A549 (cell line): ENCODE results near the gene BEST2. TPM values are rescaled to one million over a fixed set of nuclear protein-coding genes. Genes with fewer than 3 reads are reported as not detected.

Experiments used
- ATAC-seq, 2 experiments: fragments of 200-7000 bp in 1 of 2; fragments of >200 bp in 1 of 2; cut with Nextera tagmentation in 1 of 2; cut with Tn5 transposase in 1 of 2; 3 replicates each; pipeline versions ENCODE4 v1.8.0 to v1.9.1; 2018 to 2020; ENCODE audit warnings: mild to moderate bottlenecking in 1 of 2, moderate library complexity in 1 of 2
- CTCF ChIA-PET: fragments of 300-600 bp; sonication (Branson Sonifier 250); formaldehyde crosslinking; extraction: SDS; loops from one replicate; lab custom pipeline; 2021; ENCODE audit warnings: antibody characterized with exemption, inconsistent platforms; lab: Yijun Ruan, JAX
- POLR2A ChIA-PET: fragments of 350-600 bp; formaldehyde crosslinking; extraction: SDS; loops from one replicate; lab custom pipeline; 2021; ENCODE audit warnings: antibody characterized with exemption, inconsistent platforms; lab: Yijun Ruan, JAX
- DNase-seq, 2 experiments: peaks; one replicate each; pipeline versions ENCODE4 v3.0.0 to v3.0.0-alpha.2; 2011 to 2016; ENCODE audit warnings: low read depth in 1 of 2, low spot score in 1 of 2
- FAIRE-seq: peaks from 2 replicates; lab custom pipeline; 2011; peaks lifted over from hg19 to GRCh38; lab: Jason Lieb, UNC
- H3K27ac ChIP-seq, 2 experiments: fragments of >200 bp; sonication (Bioruptor Twin); formaldehyde crosslinking; 3 replicates each; pipeline ENCODE4 v1.5.1; 2016 to 2017
- H3K4me1 ChIP-seq: fragments of >200 bp; sonication (Bioruptor Twin); formaldehyde crosslinking; 3 replicates; pipeline ENCODE4 v1.6.1; 2016
- H3K4me2 ChIP-seq: fragments of >200 bp; sonication (Bioruptor Twin); formaldehyde crosslinking; 3 replicates; pipeline ENCODE4 v1.6.1; 2016
- H3K4me3 ChIP-seq: fragments of >200 bp; sonication (Bioruptor Twin); formaldehyde crosslinking; 3 replicates; pipeline ENCODE4 v1.5.1; 2016
- H3K9me3 ChIP-seq: fragments of >200 bp; sonication (Bioruptor Twin); formaldehyde crosslinking; 3 replicates; pipeline ENCODE4 v1.6.1; 2016
- CBX2 ChIP-seq: fragments of 200-600 bp; sonication (generic); IDR thresholded peaks from 2 replicates; pipeline ENCODE4 v1.6.1; 2016; ENCODE audit warnings: low read depth, mild to moderate bottlenecking, borderline replicate concordance
- CHD4 ChIP-seq: fragments of 200-600 bp; sonication (generic); IDR thresholded peaks from 2 replicates; pipeline ENCODE4 v1.6.1; 2016; ENCODE audit warnings: antibody characterized with exemption, mild to moderate bottlenecking, borderline replicate concordance
- EHF ChIP-seq: fragments of 250-450 bp; sonication (Bioruptor Pico); IDR thresholded peaks from 2 replicates; pipeline ENCODE4 v1.5.0; 2020; ENCODE audit warnings: mild to moderate bottlenecking
- EHMT2 ChIP-seq: fragments of 200-600 bp; sonication (generic); IDR thresholded peaks from 2 replicates; pipeline ENCODE4 v1.6.1; 2016; ENCODE audit warnings: antibody characterized with exemption, low read depth, mild to moderate bottlenecking, moderate library complexity
- ESRRA ChIP-seq: fragments of 150-350 bp; IDR thresholded peaks from 2 replicates; pipeline ENCODE4 v1.6.1; 2014; ENCODE audit warnings: mild to moderate bottlenecking, low read length, borderline replicate concordance
- FOSB ChIP-seq: fragments of 250-450 bp; sonication (Bioruptor Pico); IDR thresholded peaks from 2 replicates; pipeline ENCODE4 v1.5.0; 2020; ENCODE audit warnings: mild to moderate bottlenecking, moderate library complexity
- FOSL2 ChIP-seq, 2 experiments: fragments of 450-650 bp in 1 of 2; fragments of >200 bp in 1 of 2; sonication (Bioruptor Twin) in 1 of 2; formaldehyde crosslinking; IDR thresholded peaks; 2 replicates each; pipeline versions ENCODE4 v1.5.0 to v1.6.1; 2016 to 2020; ENCODE audit warnings: mild to moderate bottlenecking in 1 of 2, moderate library complexity in 1 of 2
- HEYL ChIP-seq: fragments of 250-450 bp; sonication (Bioruptor Pico); IDR thresholded peaks from 2 replicates; pipeline ENCODE4 v1.8.0; 2021; ENCODE audit warnings: mild to moderate bottlenecking, moderate library complexity
- HMGXB4 ChIP-seq: fragments of 250-450 bp; sonication (Bioruptor Pico); IDR thresholded peaks from 2 replicates; pipeline ENCODE4 v1.5.0; 2021; ENCODE audit warnings: mild to moderate bottlenecking, moderate library complexity, borderline replicate concordance
- HOXA7 ChIP-seq: fragments of 250-450 bp; sonication (Bioruptor Pico); IDR thresholded peaks from 2 replicates; pipeline ENCODE4 v1.5.0; 2020; ENCODE audit warnings: mild to moderate bottlenecking, moderate library complexity
- HOXB5 ChIP-seq: fragments of 250-450 bp; sonication (Bioruptor Pico); IDR thresholded peaks from 2 replicates; pipeline ENCODE4 v1.5.0; 2020; ENCODE audit warnings: mild to moderate bottlenecking, moderate library complexity
- JUN ChIP-seq, 2 experiments: fragments of >200 bp; sonication (Bioruptor Twin); formaldehyde crosslinking; IDR thresholded peaks; 2 replicates in 1 of 2; 3 replicates in 1 of 2; pipeline ENCODE4 v1.6.1; 2016 to 2017
- MYC ChIP-seq: IDR thresholded peaks from 2 replicates; pipeline ENCODE4 v1.6.1; 2012; ENCODE audit warnings: mild to moderate bottlenecking, inconsistent platforms, low read length, improper control_type of control experiment, borderline replicate concordance
- PBX3 ChIP-seq: IDR thresholded peaks from 2 replicates; pipeline ENCODE4 v1.6.1; 2012
- POLR2AphosphoS2 ChIP-seq: conservative IDR thresholded peaks from 2 replicates; pipeline ENCODE4 v1.6.1; 2012; ENCODE audit warnings: low read length, improper control_type of control experiment, inconsistent platforms
- RARB ChIP-seq: fragments of 250-450 bp; sonication (Bioruptor Pico); IDR thresholded peaks from 2 replicates; pipeline ENCODE4 v1.8.0; 2021; ENCODE audit warnings: mild to moderate bottlenecking, moderate library complexity
- RFX5 ChIP-seq: fragments of 450-650 bp; IDR thresholded peaks from 2 replicates; pipeline ENCODE4 v1.7.1; 2014; ENCODE audit warnings: antibody characterized with exemption, mild to moderate bottlenecking, moderate library complexity
- SMC3 ChIP-seq: fragments of >200 bp; sonication (Bioruptor Twin); formaldehyde crosslinking; IDR thresholded peaks from 3 replicates; pipeline ENCODE4 v1.6.1; 2018; ENCODE audit warnings: inconsistent platforms
- SREBF2 ChIP-seq: fragments of 450-650 bp; IDR thresholded peaks from 2 replicates; pipeline ENCODE4 v1.6.1; 2014; ENCODE audit warnings: mild to moderate bottlenecking, moderate library complexity
- TFCP2L1 ChIP-seq: fragments of 250-450 bp; sonication (Bioruptor Pico); IDR thresholded peaks from 2 replicates; pipeline ENCODE4 v1.5.0; 2021; ENCODE audit warnings: mild to moderate bottlenecking
- USF2 ChIP-seq: fragments of 450-650 bp; IDR thresholded peaks from 2 replicates; pipeline ENCODE4 v1.6.1; 2014; ENCODE audit warnings: antibody characterized with exemption
- ZC3H11A ChIP-seq: fragments of 450-650 bp; IDR thresholded peaks from 2 replicates; pipeline ENCODE4 v1.6.1; 2014; ENCODE audit warnings: antibody characterized with exemption, mild to moderate bottlenecking
- ZNF302 ChIP-seq: fragments of 250-450 bp; sonication (Bioruptor Pico); IDR thresholded peaks from 2 replicates; pipeline ENCODE4 v1.9.0; 2021; ENCODE audit warnings: inconsistent platforms, mild to moderate bottlenecking, moderate library complexity
- ZSCAN20 ChIP-seq: fragments of 250-450 bp; sonication (Bioruptor Pico); IDR thresholded peaks from 2 replicates; pipeline ENCODE4 v1.8.0; 2022; ENCODE audit warnings: mild to moderate bottlenecking, moderate library complexity
- WGBS: methylation state at CpG from one replicate; pipeline ENCODE4 v1.1.6; 2017; ENCODE audit errors: missing lambda C conversion rate; 5-methylcytosine and 5-hydroxymethylcytosine counted together
- polyA plus RNA-seq, 4 experiments: library from polyadenylated mRNA; depleted of rRNA in 3 of 4; stranded (reverse); fragments of >200 nt; fragmentation: RNase III in 1 of 4; extraction: RNeasy Plus Mini Kit Qiagen cat#74134 plus additional on column Dnase treatment in 1 of 4; gene quantifications; 2 replicates in 3 of 4; 3 replicates in 1 of 4; pipeline ENCODE4 v1.2.3, GENCODE V29; 2011 to 2017
- TF ChIP-seq, protein P1 (sequence below): IDR thresholded peaks from 2 replicates; pipeline ENCODE4 v1.6.1; 2012; ENCODE audit warnings: low read depth, borderline replicate concordance
- TF ChIP-seq, protein P2 (sequence below): IDR thresholded peaks from 2 replicates; pipeline ENCODE4 v1.6.1; 2012
- TF ChIP-seq, protein P3 (sequence below): fragments of 150-350 bp; IDR thresholded peaks from 2 replicates; pipeline ENCODE4 v1.6.1; 2014; ENCODE audit warnings: low read depth, mild to moderate bottlenecking, low read length
- TF ChIP-seq, protein P4 (sequence below): fragments of 250-450 bp; sonication (Bioruptor Pico); IDR thresholded peaks from 2 replicates; pipeline ENCODE4 v1.5.0; 2020; ENCODE audit warnings: low read depth, mild to moderate bottlenecking, moderate library complexity

BEST2 gene
- polyA plus RNA-seq, 2 of the 4 experiments (the other 2 are of a cell fraction): not detected

DNA sequence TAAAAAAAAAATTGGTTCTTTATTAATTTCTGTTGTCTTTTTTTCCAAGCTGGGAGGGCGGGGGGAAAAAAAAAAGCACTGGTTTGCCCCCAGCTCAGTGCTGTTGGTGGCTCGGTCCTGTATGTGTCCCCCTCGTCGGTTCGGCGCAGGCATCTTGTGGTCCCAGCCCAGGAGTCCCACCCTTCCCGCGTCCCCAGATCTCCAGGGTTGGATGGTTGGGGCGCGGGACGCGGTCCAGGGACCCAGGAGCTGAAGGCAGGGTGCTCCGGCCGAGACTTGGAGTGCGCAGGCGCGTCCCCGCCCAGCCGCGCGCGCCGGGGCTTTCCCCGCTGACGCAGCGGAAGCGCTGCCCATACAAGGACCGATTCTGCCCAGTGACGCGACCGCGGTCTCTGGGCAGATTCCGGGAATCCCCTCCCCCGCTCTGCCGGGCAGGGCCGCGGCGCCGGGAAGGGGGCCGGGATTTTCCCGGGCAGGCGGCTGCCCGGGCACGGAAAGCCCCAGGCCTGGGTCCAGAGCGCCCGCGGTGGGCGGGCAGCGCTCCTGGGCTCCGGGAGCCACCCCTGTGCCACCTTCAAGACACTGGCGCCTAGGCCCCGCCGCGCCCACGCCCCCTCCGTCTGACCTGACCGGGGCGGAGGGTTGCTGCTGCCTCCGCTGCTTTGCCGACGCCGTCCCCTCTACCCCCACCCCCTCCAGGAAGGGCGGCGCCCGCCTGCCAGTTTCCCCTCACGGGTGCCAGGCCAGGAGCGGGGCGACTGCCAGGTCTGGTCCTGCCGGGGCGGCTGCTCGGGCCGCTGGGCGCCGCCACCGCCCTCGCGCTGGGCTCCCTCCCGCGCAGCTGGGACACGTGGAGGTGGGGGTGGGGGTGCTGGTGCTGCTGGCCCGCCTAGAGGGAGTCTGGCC lies 42.0 kb downstream of the BEST2 start:
- H3K27ac ChIP-seq: peak overlapping the region; percentile 96 to 99
- under 1% methylated on average over 14 of the region's 81 CpGs for WGBS
- peak overlapping the region; percentile 92 for H3K4me3 ChIP-seq
- no peaks in the 10 kb centered on the region for H3K9me3 ChIP-seq
- CTCF ChIA-PET: interaction anchor here (0.6 to 17.4 kb wide), 6 partner anchors 11 to 65 kb away, joined by 4 to 901 read pairs (median 18); partner anchors contain the start of genes HOOK2 and RNASEH2A
- ATAC-seq (peak; percentile 16 to 23; a peak in 5 of 6 replicates), DNase-seq (peak; percentile 78 to 88), FAIRE-seq (no peak)
- POLR2A ChIA-PET: interaction anchor here (1.5 to 6.5 kb wide), 4 partner anchors 11 to 56 kb away, joined by 3 to 122 read pairs (median 30); partner anchors contain the start of gene GET3
- H3K4me2 ChIP-seq: peak overlapping the region; percentile 86
- peaks cover 35% of the 10 kb centered on the region for H3K4me1 ChIP-seq
- no peak for TF ChIP-seq SREBF2
- TF ChIP-seq HMGXB4 (CRISPR knock-in tag): peak; percentile 97
- TF ChIP-seq JUN (IDR thresholded peaks at IDR 0.05): peak; percentile 94 to 96; a peak in 4 of 5 replicates
- TF ChIP-seq CBX2: no peak
- TF ChIP-seq ZSCAN20 (CRISPR knock-in tag): no peak
- no peak for TF ChIP-seq USF2
- TF ChIP-seq HEYL (CRISPR knock-in tag): no peak
- peak; percentile 66 for TF ChIP-seq EHF (CRISPR knock-in tag)
- TF ChIP-seq, protein P1, sequence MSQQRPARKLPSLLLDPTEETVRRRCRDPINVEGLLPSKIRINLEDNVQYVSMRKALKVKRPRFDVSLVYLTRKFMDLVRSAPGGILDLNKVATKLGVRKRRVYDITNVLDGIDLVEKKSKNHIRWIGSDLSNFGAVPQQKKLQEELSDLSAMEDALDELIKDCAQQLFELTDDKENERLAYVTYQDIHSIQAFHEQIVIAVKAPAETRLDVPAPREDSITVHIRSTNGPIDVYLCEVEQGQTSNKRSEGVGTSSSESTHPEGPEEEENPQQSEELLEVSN: peak; percentile 90
- TF ChIP-seq HOXB5 (CRISPR knock-in tag): peak; percentile 70; the same call in 1 of the 2 replicates
- TF ChIP-seq FOSL2 (IDR thresholded peaks at IDR 0.05): no peak
- peak; percentile 50 for TF ChIP-seq FOSL2 (CRISPR knock-in tag; IDR thresholded peaks at IDR 0.05)
- peak; percentile 99 for TF ChIP-seq HOXA7 (CRISPR knock-in tag)
- peak; percentile 80 for TF ChIP-seq MYC
- no peak for TF ChIP-seq CHD4
- TF ChIP-seq ESRRA: no peak
- TF ChIP-seq SMC3: peak; percentile 16; the same call in 1 of the 3 replicates
- peak; percentile 99 for TF ChIP-seq POLR2AphosphoS2
- TF ChIP-seq, protein P2, sequence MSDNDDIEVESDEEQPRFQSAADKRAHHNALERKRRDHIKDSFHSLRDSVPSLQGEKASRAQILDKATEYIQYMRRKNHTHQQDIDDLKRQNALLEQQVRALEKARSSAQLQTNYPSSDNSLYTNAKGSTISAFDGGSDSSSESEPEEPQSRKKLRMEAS: peak; percentile 92
- peak; percentile 44; the same call in 1 of the 2 replicates for TF ChIP-seq RARB (CRISPR knock-in tag)
- peak; percentile 87 for TF ChIP-seq RFX5
- TF ChIP-seq PBX3: peak; percentile 79
- peak; percentile 97 for TF ChIP-seq FOSB (CRISPR knock-in tag)
- TF ChIP-seq, protein P3, sequence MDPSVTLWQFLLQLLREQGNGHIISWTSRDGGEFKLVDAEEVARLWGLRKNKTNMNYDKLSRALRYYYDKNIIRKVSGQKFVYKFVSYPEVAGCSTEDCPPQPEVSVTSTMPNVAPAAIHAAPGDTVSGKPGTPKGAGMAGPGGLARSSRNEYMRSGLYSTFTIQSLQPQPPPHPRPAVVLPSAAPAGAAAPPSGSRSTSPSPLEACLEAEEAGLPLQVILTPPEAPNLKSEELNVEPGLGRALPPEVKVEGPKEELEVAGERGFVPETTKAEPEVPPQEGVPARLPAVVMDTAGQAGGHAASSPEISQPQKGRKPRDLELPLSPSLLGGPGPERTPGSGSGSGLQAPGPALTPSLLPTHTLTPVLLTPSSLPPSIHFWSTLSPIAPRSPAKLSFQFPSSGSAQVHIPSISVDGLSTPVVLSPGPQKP: peak; percentile 99
- no peak for TF ChIP-seq EHMT2
- TF ChIP-seq TFCP2L1: peak; percentile 99
- TF ChIP-seq ZNF302 (CRISPR knock-in tag): no peak
- TF ChIP-seq, protein P4, sequence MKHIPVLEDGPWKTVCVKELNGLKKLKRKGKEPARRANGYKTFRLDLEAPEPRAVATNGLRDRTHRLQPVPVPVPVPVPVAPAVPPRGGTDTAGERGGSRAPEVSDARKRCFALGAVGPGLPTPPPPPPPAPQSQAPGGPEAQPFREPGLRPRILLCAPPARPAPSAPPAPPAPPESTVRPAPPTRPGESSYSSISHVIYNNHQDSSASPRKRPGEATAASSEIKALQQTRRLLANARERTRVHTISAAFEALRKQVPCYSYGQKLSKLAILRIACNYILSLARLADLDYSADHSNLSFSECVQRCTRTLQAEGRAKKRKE: peak; percentile 43; the same call in 1 of the 2 replicates
- TF ChIP-seq ZC3H11A: no peak
